ENCODE measurements around the gene CWF19L1.

CWF19L1 gene

DNA sequence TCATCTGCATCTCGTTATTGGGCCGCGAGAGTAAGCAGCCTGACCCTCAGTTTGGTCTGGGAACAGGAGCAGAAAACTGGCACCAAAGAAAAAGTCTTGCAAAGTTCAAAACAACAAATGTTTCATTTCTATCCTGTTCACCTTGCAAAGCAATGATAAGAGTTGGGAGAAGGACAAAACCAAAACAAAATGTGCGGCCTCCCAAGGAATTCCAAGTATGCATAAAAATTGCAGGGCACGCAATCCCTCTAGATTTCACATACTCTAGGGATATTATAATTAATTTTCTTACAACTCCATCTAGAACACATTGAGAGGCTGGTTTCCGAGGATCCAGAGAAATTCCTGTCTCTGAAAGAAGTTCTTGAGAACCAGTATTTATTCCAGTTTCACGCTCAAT, 58.1 kb downstream of the CWF19L1 start:
- no peaks in the 10 kb centered on the region for H3K4me1 ChIP-seq (ENCODE audit: insufficient read depth, low read length, poor library complexity, severe bottlenecking)
- no peak for TF ChIP-seq EZH2phosphoT487 (IDR thresholded peaks at IDR 0.05; ENCODE audit: borderline replicate concordance)
- TF ChIP-seq, protein P1, sequence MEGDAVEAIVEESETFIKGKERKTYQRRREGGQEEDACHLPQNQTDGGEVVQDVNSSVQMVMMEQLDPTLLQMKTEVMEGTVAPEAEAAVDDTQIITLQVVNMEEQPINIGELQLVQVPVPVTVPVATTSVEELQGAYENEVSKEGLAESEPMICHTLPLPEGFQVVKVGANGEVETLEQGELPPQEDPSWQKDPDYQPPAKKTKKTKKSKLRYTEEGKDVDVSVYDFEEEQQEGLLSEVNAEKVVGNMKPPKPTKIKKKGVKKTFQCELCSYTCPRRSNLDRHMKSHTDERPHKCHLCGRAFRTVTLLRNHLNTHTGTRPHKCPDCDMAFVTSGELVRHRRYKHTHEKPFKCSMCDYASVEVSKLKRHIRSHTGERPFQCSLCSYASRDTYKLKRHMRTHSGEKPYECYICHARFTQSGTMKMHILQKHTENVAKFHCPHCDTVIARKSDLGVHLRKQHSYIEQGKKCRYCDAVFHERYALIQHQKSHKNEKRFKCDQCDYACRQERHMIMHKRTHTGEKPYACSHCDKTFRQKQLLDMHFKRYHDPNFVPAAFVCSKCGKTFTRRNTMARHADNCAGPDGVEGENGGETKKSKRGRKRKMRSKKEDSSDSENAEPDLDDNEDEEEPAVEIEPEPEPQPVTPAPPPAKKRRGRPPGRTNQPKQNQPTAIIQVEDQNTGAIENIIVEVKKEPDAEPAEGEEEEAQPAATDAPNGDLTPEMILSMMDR (conservative IDR thresholded peaks at IDR 0.05; ENCODE audit: low read length) = no peak
- H3K36me3 ChIP-seq (ENCODE audit: insufficient read depth, low read length) = peaks cover 50% of the 10 kb centered on the region; the same call in 1 of the 2 replicates

DNA sequence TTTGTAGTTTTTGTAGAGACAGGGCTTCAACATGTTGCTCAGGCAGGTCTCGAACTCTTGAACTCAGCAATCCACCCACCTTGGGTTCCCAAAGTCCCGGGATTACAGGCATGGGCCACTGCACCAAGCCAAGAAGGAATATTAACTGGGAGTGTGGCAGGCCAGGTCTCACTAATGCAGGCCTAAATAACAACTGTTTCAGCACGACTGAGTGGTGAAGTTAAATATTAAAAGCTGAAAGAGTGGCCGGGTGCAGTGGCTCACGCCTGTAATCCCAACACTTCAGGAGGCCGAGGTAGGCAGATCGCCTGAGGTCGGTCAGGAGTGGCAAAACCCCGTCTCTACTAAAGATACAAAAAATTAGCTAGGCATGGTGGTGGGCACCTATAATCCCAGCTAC, 59.2 kb downstream of the CWF19L1 start:
- no peaks in the 10 kb centered on the region for H3K27me3 ChIP-seq (ENCODE audit: insufficient read depth, low read length, poor library complexity, severe bottlenecking)
- no peaks in the 10 kb centered on the region for H3K9me2 ChIP-seq (replicated peaks; ENCODE audit: low read depth, low read length)
- TF ChIP-seq, protein P1 (conservative IDR thresholded peaks at IDR 0.05; ENCODE audit: low read length) = no peak
- TF ChIP-seq EZH2phosphoT487 (IDR thresholded peaks at IDR 0.05; ENCODE audit: borderline replicate concordance) = no peak
- H3F3A ChIP-seq (ENCODE audit: low read depth) = no peaks in the 10 kb centered on the region
- no peak overlapping the region for H3K9ac ChIP-seq (ENCODE audit: low read depth, low read length, poor library complexity, severe bottlenecking)
- H4K20me1 ChIP-seq (ENCODE audit: insufficient read depth, low read length, poor library complexity, severe bottlenecking) = no peaks in the 10 kb centered on the region
- H3K9me3 ChIP-seq (ENCODE audit: insufficient read depth, low read depth, low read length) = no peaks in the 10 kb centered on the region
- H3K4me2 ChIP-seq (ENCODE audit: low read depth, low read length, poor library complexity, severe bottlenecking) = no peak overlapping the region
- peaks cover 52% of the 10 kb centered on the region; the same call in 1 of the 2 replicates for H3K36me3 ChIP-seq (ENCODE audit: insufficient read depth, low read length)
- H3K4me3 ChIP-seq (ENCODE audit: low read length, poor library complexity, severe bottlenecking) = no peak overlapping the region
- H2AFZ ChIP-seq (ENCODE audit: low read length) = no peak overlapping the region
- no peaks in the 10 kb centered on the region for H3K79me2 ChIP-seq (ENCODE audit: insufficient read depth, low read length)
- no peaks in the 10 kb centered on the region for H3K4me1 ChIP-seq (ENCODE audit: insufficient read depth, low read length, poor library complexity, severe bottlenecking)

More for the DNA sequence above, 58.1 kb downstream of the CWF19L1 start:
- no peaks in the 10 kb centered on the region for H3F3A ChIP-seq (ENCODE audit: low read depth)
- H2AFZ ChIP-seq (ENCODE audit: low read length) = no peak overlapping the region
- H3K79me2 ChIP-seq (ENCODE audit: insufficient read depth, low read length) = no peaks in the 10 kb centered on the region
- no peaks in the 10 kb centered on the region for H3K9me3 ChIP-seq (ENCODE audit: insufficient read depth, low read depth, low read length)
- no peaks in the 10 kb centered on the region for H3K27me3 ChIP-seq (ENCODE audit: insufficient read depth, low read length, poor library complexity, severe bottlenecking)
- no peaks in the 10 kb centered on the region for H4K20me1 ChIP-seq (ENCODE audit: insufficient read depth, low read length, poor library complexity, severe bottlenecking)
- no peaks in the 10 kb centered on the region for H3K9me2 ChIP-seq (replicated peaks; ENCODE audit: low read depth, low read length)
- H3K9ac ChIP-seq (ENCODE audit: low read depth, low read length, poor library complexity, severe bottlenecking) = no peak overlapping the region
- no peak overlapping the region for H3K4me2 ChIP-seq (ENCODE audit: low read depth, low read length, poor library complexity, severe bottlenecking)
- H3K4me3 ChIP-seq (ENCODE audit: low read length, poor library complexity, severe bottlenecking) = no peak overlapping the region

DNA sequence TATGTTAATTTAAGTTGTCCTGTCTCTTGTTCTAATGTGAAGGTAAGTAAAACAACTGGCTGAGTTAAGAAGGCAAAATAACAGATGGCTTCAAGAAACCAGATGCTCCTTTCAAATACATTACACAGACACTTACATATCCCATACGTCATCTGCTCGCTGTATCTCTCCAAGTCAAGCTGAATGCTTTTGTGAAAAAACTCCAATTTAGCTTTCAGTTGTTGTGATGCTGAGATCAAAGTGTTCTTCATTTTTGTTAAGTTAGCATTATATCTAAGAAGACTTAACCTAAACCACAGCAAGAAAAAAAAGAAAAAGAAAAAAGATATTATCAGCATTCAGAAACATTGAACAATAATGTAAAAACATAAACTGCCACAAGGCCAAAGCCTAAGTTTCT, 63.1 kb downstream of the CWF19L1 start:
- Histone ChIP-seq H3F3A (ENCODE audit: low read depth) (no peaks in the 10 kb centered on the region), H2AFZ (ENCODE audit: low read length) (no peak overlapping the region), H3K4me2 (ENCODE audit: low read depth, low read length, poor library complexity, severe bottlenecking) (no peak overlapping the region), H3K9me2 (replicated peaks; ENCODE audit: low read depth, low read length) (no peaks in the 10 kb centered on the region), H3K27me3 (ENCODE audit: insufficient read depth, low read length, poor library complexity, severe bottlenecking) (no peaks in the 10 kb centered on the region), H3K4me1 (ENCODE audit: insufficient read depth, low read length, poor library complexity, severe bottlenecking) (no peaks in the 10 kb centered on the region), H3K79me2 (ENCODE audit: insufficient read depth, low read length) (no peaks in the 10 kb centered on the region), H4K20me1 (ENCODE audit: insufficient read depth, low read length, poor library complexity, severe bottlenecking) (no peaks in the 10 kb centered on the region), H3K4me3 (ENCODE audit: low read length, poor library complexity, severe bottlenecking) (no peak overlapping the region), H3K36me3 (ENCODE audit: insufficient read depth, low read length) (peaks cover 74% of the 10 kb centered on the region; the same call in 1 of the 2 replicates), H3K9ac (ENCODE audit: low read depth, low read length, poor library complexity, severe bottlenecking) (no peak overlapping the region), H3K9me3 (ENCODE audit: insufficient read depth, low read depth, low read length) (no peaks in the 10 kb centered on the region)
- TF ChIP-seq, protein P1 (conservative IDR thresholded peaks at IDR 0.05; ENCODE audit: low read length) = no peak
- TF ChIP-seq EZH2phosphoT487 (IDR thresholded peaks at IDR 0.05; ENCODE audit: borderline replicate concordance) = no peak

Measured in Loucy (cell line).